ENCODE data around the gene FAM163A.

GRCh38 chr1:179761296-179761695 lies 18.2 kb downstream of the FAM163A start:
- TF ChIP-seq REST (IDR thresholded peaks at IDR 0.05; ENCODE audit: insufficient read depth in 1 of 2, low read depth in 2 of 2, low read length in 2 of 2) = no peak
- TF ChIP-seq POLR2AphosphoS5 (IDR thresholded peaks at IDR 0.05; ENCODE audit: low read depth, low read length) = no peak
- TF ChIP-seq SIN3A (IDR thresholded peaks at IDR 0.05; ENCODE audit: borderline replicate concordance, insufficient read depth, low read length) = no peak
- no peak for TF ChIP-seq TAF1 (IDR thresholded peaks at IDR 0.05; ENCODE audit: borderline replicate concordance, insufficient read depth, low read length)
